Activated T-cell treated with anti-CD3 and anti-CD28 coated beads for 1 hour (primary cell): Measurements from ENCODE around the gene CAMTA1.

Experiments used
- DNase-seq: peaks from one replicate; pipeline ENCODE4 v3.0.0-alpha.2; 2020; ENCODE audit warnings: low read depth

Gene CAMTA1

DNA sequence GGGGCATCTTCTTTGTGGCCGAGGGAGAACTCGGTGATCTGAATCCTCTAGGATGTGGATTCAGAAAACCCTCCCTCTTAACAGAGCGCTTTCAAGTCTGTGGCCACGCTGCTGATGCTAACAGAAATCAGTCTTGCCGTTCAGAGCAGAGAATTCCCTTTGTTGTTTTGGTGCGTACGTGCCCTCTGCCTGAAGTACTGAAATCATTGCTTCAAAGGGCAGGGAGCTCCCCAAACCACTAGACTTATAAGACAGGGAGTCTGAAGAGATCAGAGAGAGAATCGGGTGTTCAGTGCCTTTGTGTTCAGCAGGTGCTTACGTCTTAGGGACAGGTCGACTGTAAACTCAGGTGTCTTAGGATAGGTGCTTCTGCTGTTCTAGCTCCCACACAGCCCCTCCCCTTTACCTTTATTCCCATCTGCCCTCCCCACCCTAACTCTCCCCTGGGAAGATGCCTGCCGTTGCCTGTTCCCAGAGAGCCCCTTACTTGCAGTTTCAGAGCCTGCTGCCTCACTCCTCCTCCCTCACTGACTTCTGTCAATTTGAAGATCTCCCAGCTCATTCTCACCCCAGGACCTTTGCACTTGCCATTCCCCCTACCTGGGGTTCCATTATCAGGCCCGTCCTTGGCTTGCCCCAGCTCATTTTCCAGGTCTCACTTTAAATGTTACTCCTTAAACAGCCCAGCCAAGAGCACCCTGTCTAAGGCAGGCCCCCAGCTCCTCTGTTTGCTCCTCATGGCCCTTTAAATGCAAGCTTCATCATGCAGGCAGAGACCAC is 143.0 kb downstream of the CAMTA1 start:
- DNase-seq = no peak

GRCh38 chr1:6930732-6931300 is 145.6 kb downstream of the CAMTA1 start:
- DNase-seq = no peak

- DNase-seq = no peak
These were observed 150.2 kb downstream of the CAMTA1 start for GRCh38 chr1:6935361-6935883.

- no peak for DNase-seq
These were observed 150.8 kb downstream of the CAMTA1 start for GRCh38 chr1:6935911-6936690.

GRCh38 chr1:6937048-6937447 is 151.8 kb downstream of the CAMTA1 start:
- no peak for DNase-seq

DNA sequence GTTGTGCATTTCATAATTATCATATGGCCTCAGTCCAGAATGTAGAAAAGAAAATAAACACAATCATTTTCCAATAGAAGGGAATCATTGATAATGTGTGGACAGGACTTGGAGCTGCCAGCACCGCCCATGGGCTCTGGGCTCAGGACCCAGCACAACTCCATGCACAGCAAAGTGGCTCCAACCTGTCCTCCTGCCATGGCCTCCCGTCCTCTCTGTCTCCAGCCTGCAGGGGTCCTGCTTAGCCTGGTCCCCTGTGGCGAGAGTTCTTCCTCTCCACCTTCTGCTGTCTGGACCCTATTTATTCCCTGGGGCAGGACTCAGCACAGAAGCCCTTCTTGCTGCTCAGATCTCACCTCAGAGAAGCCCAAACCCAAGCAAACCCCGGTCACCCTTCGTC is 154.1 kb downstream of the CAMTA1 start:
- DNase-seq = no peak

GRCh38 chr1:6941786-6942185 is 156.5 kb downstream of the CAMTA1 start:
- no peak for DNase-seq

GRCh38 chr1:6942990-6943389 is 157.7 kb downstream of the CAMTA1 start:
- DNase-seq = no peak

- no peak for DNase-seq
These were observed 159.2 kb downstream of the CAMTA1 start for GRCh38 chr1:6944434-6944833.

- no peak for DNase-seq
These were observed 162.7 kb downstream of the CAMTA1 start for GRCh38 chr1:6947952-6948351.

DNA sequence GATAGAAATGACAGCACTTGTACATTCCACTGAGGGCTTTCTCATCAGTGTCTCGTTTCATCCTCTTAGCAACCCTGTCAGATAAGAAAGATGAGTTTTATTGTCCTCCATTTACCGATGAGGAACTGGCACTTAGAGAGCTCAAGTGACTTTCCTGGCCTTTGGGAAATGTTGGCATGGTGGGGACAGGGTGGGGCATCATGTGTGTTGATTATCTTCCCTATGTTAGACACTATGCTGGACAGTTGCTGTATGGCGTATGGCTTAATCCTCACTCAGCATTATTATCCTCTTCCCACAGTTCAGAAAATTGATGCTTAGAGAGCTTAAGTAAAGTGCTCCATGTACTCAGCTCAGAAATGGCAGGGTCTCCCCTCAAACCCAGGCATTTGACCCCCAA is 163.2 kb downstream of the CAMTA1 start:
- no peak for DNase-seq

DNA sequence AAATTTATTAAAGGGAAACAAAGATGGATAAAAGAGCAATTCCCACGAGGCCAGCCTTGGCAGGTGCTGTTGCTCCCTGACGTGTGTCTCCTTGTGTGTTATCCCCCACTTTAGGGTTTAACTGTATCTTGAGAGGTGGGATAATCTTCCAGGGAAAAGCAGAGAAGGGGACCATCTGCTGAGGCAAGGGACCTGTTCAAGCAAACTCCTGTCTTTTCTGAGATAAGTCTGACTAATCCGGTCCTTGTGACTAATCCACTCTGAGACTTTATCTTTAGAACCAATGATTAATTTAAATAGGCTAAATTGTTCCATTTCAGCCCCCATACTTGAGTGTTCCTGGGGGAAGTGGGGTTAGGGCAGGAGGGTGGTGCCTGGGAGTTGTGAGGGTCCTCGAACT is 163.6 kb downstream of the CAMTA1 start:
- DNase-seq = no peak

DNA sequence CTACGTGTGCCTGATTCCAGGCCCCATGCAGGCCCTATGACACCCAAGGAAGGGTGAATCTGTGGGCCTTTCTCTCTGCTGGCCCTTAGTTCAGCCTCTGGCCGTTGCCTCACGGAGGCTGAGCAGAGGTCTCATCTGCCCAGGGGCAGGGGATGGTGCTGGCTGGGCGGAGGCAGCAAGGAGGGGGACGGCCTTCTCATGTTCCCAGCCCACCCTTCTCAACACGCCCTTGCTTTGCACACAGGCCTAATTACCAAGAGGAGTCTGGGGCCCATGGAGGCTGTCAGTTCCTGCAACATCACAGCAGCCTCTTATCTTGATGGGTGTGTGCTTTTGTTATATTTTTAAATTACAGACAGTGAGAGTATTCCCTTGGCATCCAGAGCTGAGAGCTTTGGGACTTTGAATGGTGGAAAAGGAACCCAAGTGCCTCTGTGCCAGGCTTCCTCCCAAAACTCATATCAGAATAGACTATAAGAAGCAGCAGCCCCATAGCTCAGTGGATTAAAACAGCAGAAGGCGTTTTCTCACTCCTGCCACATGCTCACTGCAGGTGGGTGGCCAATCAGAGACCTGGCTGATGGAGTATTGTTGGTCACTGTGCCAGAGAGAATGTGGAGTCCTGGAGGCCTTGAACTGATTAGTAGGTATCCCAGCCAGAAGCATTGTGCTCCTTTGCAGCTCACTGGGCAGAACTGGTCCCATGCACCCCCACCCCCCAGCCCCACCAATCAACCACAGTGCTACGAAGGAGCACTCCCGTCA is 164.9 kb downstream of the CAMTA1 start:
- DNase-seq = no peak

DNA sequence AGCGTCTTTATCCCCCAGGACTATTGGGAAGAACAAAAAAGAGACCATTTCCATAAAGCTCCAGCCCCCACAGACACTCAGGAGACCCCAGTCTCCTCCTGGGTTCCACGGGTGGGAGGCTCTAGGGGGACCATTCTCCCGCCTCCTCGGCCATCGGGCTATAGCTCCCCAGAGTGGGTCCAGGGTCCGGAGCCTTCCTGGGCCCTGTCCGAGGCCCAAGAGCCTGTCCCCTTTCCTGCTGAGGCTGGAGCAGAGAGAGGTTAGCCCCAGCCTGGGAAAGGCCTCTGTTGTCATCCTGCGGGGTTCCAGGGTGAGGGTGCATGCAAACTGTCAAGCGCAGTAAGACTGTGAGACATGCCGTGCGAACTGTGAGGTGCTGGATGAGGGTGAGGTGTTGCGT is 166.3 kb downstream of the CAMTA1 start:
- DNase-seq = no peak

DNA sequence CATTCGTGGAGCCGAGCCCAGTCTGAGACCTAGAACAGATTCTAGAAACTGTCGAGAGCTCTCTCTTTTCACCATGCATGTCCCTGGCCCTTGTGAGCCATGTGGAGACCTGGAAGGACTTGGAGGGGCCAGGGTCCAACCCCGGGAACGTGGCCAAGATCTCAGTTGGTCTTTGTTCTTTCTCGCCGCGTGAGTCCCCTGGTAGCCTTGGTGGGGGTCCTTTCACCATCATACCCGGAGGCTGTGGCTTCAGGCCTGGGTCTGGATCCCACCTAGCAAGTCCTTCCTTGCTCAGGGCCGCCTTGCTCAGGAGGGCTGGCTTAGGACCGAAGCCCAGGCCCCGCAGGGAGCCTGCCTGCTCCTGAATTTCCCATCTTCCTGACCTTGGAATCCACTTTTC is 168.0 kb downstream of the CAMTA1 start:
- DNase-seq = no peak

- no peak for DNase-seq
These were observed 168.7 kb downstream of the CAMTA1 start for GRCh38 chr1:6953907-6954364.

DNA sequence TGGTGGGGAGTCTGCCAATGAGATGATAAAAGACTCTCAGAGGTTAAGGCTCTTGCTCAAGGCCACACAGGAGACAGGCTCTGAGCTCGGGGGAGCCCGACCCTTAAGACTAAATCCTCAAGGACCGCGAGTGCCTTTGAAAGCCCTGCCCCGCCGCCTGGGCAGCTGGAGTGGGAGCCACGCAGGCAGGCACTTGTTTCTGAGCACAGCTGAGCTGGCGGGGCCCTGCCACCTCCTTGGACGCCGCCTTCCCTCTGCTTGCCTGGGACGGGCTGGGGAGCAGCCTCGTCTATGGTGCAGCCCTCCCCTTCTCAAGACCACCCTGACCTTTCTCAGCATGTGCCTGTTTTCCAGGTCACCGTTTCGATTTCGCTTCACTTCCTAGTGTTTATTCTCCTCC is 169.3 kb downstream of the CAMTA1 start:
- no peak for DNase-seq

DNA sequence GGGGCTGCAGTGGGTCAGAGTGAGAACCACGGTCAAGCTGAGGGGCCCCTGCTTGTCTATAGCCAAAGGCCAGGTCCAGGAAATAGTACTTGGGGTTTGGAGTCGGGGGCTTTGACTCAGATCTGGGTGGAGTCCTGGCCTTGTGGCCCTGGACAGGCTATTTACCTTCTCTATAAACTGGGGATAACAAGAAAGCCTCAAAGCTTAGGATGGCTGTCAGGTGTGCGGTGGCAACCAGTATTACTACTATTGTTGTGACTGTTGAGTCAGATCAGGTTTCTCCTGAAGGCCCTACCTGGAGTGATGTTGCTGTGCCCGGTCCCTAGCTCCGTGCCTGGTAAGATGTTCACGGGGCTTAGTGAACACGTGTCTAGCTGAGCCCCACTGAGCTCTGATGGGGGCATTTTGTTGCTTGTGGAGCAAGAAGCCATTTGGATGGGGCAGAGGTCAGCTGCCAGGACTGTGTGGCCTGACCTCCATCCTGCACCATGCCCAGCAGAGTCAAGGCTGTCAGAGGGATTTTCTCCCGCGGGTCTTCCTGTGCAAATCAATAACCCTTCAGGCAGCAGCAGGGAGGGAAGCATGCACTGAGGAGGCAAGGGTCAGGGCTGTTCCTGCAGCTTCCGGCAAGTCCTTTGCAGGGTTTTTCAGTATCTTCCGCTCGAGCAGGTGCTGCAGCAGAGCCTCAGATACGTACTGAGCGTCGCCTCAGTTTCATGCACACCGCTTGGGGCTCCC is 170.3 kb downstream of the CAMTA1 start:
- DNase-seq = no peak

- no peak for DNase-seq
These were observed 171.4 kb downstream of the CAMTA1 start for GRCh38 chr1:6956488-6957159.

DNA sequence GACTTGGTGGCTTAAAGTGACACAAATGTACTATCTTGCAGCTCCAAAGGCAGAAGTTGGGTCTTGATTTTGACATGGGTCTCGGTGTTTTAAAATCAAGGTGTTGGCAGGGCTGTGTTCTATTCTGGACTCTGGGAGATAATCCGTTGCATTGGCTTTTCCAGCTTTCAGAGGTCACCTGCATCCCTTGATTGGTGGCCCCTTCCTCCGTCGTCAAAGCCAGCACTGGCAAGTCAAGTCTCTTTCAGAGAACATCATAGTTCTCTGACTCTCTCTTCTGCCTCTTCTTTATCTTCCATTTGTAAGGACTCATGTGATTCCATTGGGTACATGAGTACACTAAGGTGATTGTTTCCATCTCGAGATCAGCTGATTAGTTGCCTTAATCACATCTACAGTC is 172.1 kb downstream of the CAMTA1 start:
- no peak for DNase-seq
